ENCODE data around the gene TBC1D3I.

Gene TBC1D3I

DNA sequence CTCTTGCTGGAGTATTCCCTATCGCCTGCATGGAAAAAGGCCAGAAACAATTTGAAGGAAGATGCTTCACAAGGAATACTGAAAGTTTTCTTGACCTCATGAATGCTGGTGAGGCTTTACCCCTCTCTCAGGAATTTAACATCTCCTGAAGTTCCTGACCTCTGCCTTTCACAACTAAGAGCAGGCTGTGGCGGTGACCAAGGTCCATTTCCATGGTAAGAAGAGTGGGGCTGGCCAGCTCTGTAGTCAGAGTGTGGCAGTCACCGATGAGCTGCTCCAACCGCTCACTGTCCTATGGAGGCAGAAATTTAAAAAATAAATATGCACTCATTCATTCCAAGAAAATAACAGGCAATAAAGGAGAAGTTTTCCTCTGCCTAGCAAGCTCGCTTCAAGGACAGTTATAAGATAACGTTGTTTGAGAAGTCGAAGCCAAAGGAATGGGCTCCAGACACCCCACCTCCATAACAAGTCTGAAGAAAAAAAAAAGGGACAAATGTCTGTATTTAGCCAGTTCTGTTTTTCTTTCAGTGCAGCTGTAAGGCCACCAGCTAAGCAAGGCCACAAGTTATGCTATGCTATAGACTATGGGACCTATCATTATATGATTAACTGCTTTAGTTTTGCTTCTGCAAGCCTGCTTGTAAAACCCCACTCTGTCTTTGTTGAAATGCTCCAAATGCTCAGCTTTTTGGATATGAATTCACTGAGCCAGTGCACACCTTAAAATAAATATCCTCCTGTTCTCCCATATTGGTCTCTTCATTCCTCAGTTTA, 59.5 kb downstream of the TBC1D3I start:
- H3K4me3 ChIP-seq (ENCODE audit: low read length): no peak overlapping the region
- DNase-seq (ENCODE audit: low read depth): no peak
- TF ChIP-seq CTCF (conservative IDR thresholded peaks at IDR 0.05; ENCODE audit: low read depth, low read length): no peak

All from retinal pigment epithelial cell (primary cell).